Keratinocyte (primary cell): ENCODE measurements around the gene GOT1. TPM values are rescaled to one million over a fixed set of nuclear protein-coding genes. Genes with fewer than 3 reads are reported as not detected.
A peak's percentile ranks its signal among the peaks of the same experiment; 100 is the strongest.

Source experiments
- DNase-seq: peaks from one replicate; pipeline ENCODE4 v3.0.0-alpha.2; 2011; ENCODE audit warnings: low read depth, missing footprints, low spot score
- FAIRE-seq: peaks from 2 replicates; lab custom pipeline; 2011; peaks lifted over from hg19 to GRCh38; lab: Jason Lieb, UNC
- H2AFZ ChIP-seq: 2 replicates; pipeline ENCODE4 v1.6.0; 2012; ENCODE audit warnings: low read length, control low read depth, inconsistent platforms; ENCODE audit not compliant: control insufficient read depth
- H3K27ac ChIP-seq: 2 replicates; pipeline ENCODE4 v1.5.1; 2011; ENCODE audit warnings: low read length; ENCODE audit not compliant: control insufficient read depth, insufficient read depth
- H3K27me3 ChIP-seq: 3 replicates; pipeline ENCODE4 v1.6.0; 2011; ENCODE audit warnings: low read length; ENCODE audit not compliant: control insufficient read depth, insufficient read depth; ENCODE audit errors: extremely low read depth
- H3K36me3 ChIP-seq, 2 experiments: 2 replicates in 1 of 2; 3 replicates in 1 of 2; pipeline ENCODE4 v1.5.1; 2011; ENCODE audit warnings: low read length in 2 of 2, mild to moderate bottlenecking in 1 of 2; ENCODE audit not compliant: control insufficient read depth in 2 of 2, insufficient read depth in 2 of 2; ENCODE audit errors: extremely low read depth in 1 of 2
- H3K4me1 ChIP-seq: 3 replicates; pipeline ENCODE4 v1.5.1; 2011; ENCODE audit warnings: low read length; ENCODE audit not compliant: control insufficient read depth, insufficient read depth; ENCODE audit errors: extremely low read depth
- H3K4me2 ChIP-seq: 3 replicates; pipeline ENCODE4 v1.6.0; 2011; ENCODE audit warnings: low read depth, low read length; ENCODE audit not compliant: control insufficient read depth, insufficient read depth; ENCODE audit errors: extremely low read depth
- H3K4me3 ChIP-seq, 3 experiments: fragments of 200-600 bp in 1 of 3; sonication (generic) in 1 of 3; 2 replicates in 2 of 3; 3 replicates in 1 of 3; pipeline ENCODE4 v1.5.1; 2011 to 2016; ENCODE audit warnings: low read length in 3 of 3, mild to moderate bottlenecking in 3 of 3, control low read depth in 2 of 3, inconsistent platforms in 1 of 3, low read depth in 1 of 3, mixed read lengths in 1 of 3, mixed run types in 1 of 3, moderate library complexity in 1 of 3; ENCODE audit not compliant: control insufficient read depth in 2 of 3, insufficient read depth in 2 of 3; ENCODE audit errors: extremely low read depth in 1 of 3
- H3K79me2 ChIP-seq: 2 replicates; pipeline ENCODE4 v1.6.0; 2012; ENCODE audit warnings: low read length; ENCODE audit not compliant: control insufficient read depth, insufficient read depth
- H3K9ac ChIP-seq: 3 replicates; pipeline ENCODE4 v1.6.0; 2011; ENCODE audit warnings: low read length; ENCODE audit not compliant: control insufficient read depth, insufficient read depth; ENCODE audit errors: extremely low read depth
- H3K9me1 ChIP-seq: 3 replicates; pipeline ENCODE4 v1.6.0; 2011; ENCODE audit warnings: low read length; ENCODE audit not compliant: control insufficient read depth, insufficient read depth; ENCODE audit errors: extremely low read depth
- H3K9me3 ChIP-seq: 2 replicates; pipeline ENCODE4 v1.5.1; 2012; ENCODE audit warnings: low read depth, low read length; ENCODE audit not compliant: control insufficient read depth
- H4K20me1 ChIP-seq: 3 replicates; pipeline ENCODE4 v1.6.0; 2011; ENCODE audit warnings: low read length; ENCODE audit not compliant: control insufficient read depth, insufficient read depth; ENCODE audit errors: extremely low read depth
- CTCF ChIP-seq, 3 experiments: IDR thresholded peaks in 1 of 3; conservative IDR thresholded peaks in 1 of 3; optimal IDR thresholded peaks in 1 of 3; 2 replicates in 2 of 3; 3 replicates in 1 of 3; pipeline versions ENCODE3 to v1.5.1; 2011; ENCODE audit warnings: low read length in 3 of 3, mild to moderate bottlenecking in 3 of 3, moderate library complexity in 2 of 3, control low read depth in 1 of 3, inconsistent platforms in 1 of 3; ENCODE audit not compliant: insufficient read depth in 2 of 3; ENCODE audit errors: extremely low read depth in 1 of 3
- EZH2 ChIP-seq: IDR thresholded peaks from one replicate; pipeline ENCODE4 v1.6.1; 2012; ENCODE audit warnings: inconsistent platforms, mild to moderate bottlenecking, low read length, moderate library complexity
- dilution Hi-C: fragments of 300-500 bp; cut with MboI; formaldehyde crosslinking; loops from one replicate; pipeline ENCODE4 v1.7.0; 2020; ENCODE audit warnings: low sequenced_read_pairs; ENCODE audit not compliant: extremely low pct_ligation_motif_present
- polyA plus RNA-seq, 5 experiments: library from polyadenylated mRNA; depleted of rRNA in 3 of 5; stranded (reverse) in 3 of 5; stranded (forward) in 1 of 5; unstranded in 1 of 5; fragments of >200 nt; gene quantifications; 1 replicate in 1 of 5; 2 replicates in 3 of 5; 3 replicates in 1 of 5; pipeline versions ENCODE4 v1.2.1 to v1.2.3, GENCODE V29; 2011 to 2012; ENCODE audit warnings: missing spikeins in 2 of 5, low read depth in 1 of 5, low replicate concordance in 1 of 5

The GOT1 gene
- polyA plus RNA-seq, 1 donor (not counting 4 experiments of a cell fraction or from before 2014, with no cell fraction given) = 33.3 TPM

- H3K36me3 ChIP-seq = peaks cover 6 to 9% of the 10 kb centered on the region in 2 experiments
- H3K79me2 ChIP-seq = peaks cover 46% of the 10 kb centered on the region
- no peak for FAIRE-seq
Observed at GRCh38 chr10:99430116-99430450, 341 bp downstream of the GOT1 start.

GRCh38 chr10:99429517-99430095, 818 bp downstream of the GOT1 start:
- no peaks in the 10 kb centered on the region for H3K27me3 ChIP-seq
- peaks cover 2% of the 10 kb centered on the region for H4K20me1 ChIP-seq
- FAIRE-seq (no peak), DNase-seq (no peak)
- no peaks in the 10 kb centered on the region for H3K9me3 ChIP-seq
- peaks cover 6 to 10% of the 10 kb centered on the region in 2 experiments for H3K36me3 ChIP-seq
- H3K9me1 ChIP-seq = no peaks in the 10 kb centered on the region
- H3K27ac ChIP-seq = peak overlapping the region; percentile 91
- H3K9ac ChIP-seq = peak overlapping the region; percentile 92
- TF ChIP-seq CTCF (optimal IDR thresholded peaks at IDR 0.05 in 1 of 3, IDR thresholded peaks at IDR 0.05 in 1 of 3, conservative IDR thresholded peaks at IDR 0.05 in 1 of 3; ENCODE audit: extremely low read depth in 1 of 3, insufficient read depth in 2 of 3, low read length in 3 of 3) (no peak), EZH2 (no peak)
- dilution Hi-C loops = loop anchor here (25.0 kb wide), 1 partner anchor 183 kb away; the partner anchor contains the start of gene SLC25A28
- H3K79me2 ChIP-seq = peaks cover 46% of the 10 kb centered on the region
- peak overlapping the region; percentile 90 to 99 (median 90) for H3K4me3 ChIP-seq
- peaks cover 5% of the 10 kb centered on the region for H3K4me1 ChIP-seq
- peak overlapping the region; percentile 92 for H3K4me2 ChIP-seq
- H2AFZ ChIP-seq = no peak overlapping the region

More at GRCh38 chr10:99430116-99430450, 341 bp downstream of the GOT1 start:
- peak overlapping the region; percentile 90 to 99 (median 90) for H3K4me3 ChIP-seq
- H3K9me1 ChIP-seq = no peaks in the 10 kb centered on the region
- peak overlapping the region; percentile 91 for H3K27ac ChIP-seq
- H3K9me3 ChIP-seq = no peaks in the 10 kb centered on the region
- peak overlapping the region; percentile 92 for H3K9ac ChIP-seq
- peak overlapping the region; percentile 88 for H2AFZ ChIP-seq
- peak overlapping the region; percentile 92 for H3K4me2 ChIP-seq
- TF ChIP-seq EZH2 (no peak), CTCF (optimal IDR thresholded peaks at IDR 0.05 in 1 of 3, IDR thresholded peaks at IDR 0.05 in 1 of 3, conservative IDR thresholded peaks at IDR 0.05 in 1 of 3; ENCODE audit: extremely low read depth in 1 of 3, insufficient read depth in 2 of 3, low read length in 3 of 3) (no peak)
- dilution Hi-C loops = loop anchor here (25.0 kb wide), 1 partner anchor 182 kb away; the partner anchor contains the start of gene SLC25A28
- peaks cover 2% of the 10 kb centered on the region for H4K20me1 ChIP-seq
- H3K4me1 ChIP-seq = peaks cover 5% of the 10 kb centered on the region
- no peaks in the 10 kb centered on the region for H3K27me3 ChIP-seq
- DNase-seq = no peak
